GM21576 (cell line): ENCODE data around the gene DZIP3.
"Not testable (repeated sequence)": the region's sequence is repeated elsewhere in the genome, so short reads cannot be mapped to it uniquely, and the experiment has no call there.

Experiments
- ATAC-seq: cut with Tn5 transposase; IDR thresholded peaks from one replicate; pipeline ENCODE4 v1.9.1; 2021; ENCODE audit warnings: mild to moderate bottlenecking, moderate library complexity; ENCODE audit not compliant: unreplicated experiment

DZIP3 gene

DNA sequence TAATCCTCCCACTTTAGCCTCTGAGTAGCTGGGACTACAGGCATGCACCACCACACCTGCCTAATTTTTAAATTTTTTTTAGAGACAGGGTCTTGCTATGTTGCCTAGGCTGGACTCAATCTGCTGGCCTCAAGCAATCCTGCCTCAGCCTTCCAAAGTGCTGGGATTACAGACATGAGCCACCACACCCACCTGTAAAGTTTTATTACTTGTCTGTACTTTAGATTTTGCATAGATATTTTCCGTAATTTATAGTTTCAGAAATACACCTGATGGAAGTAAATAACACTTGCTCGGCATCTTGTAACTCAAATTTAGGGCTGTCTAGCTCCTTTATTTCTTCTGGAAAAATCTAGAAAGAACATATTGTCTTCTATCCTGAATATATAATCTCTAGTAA is 5.8 kb downstream of the DZIP3 start:
- ATAC-seq: no peak

DNA sequence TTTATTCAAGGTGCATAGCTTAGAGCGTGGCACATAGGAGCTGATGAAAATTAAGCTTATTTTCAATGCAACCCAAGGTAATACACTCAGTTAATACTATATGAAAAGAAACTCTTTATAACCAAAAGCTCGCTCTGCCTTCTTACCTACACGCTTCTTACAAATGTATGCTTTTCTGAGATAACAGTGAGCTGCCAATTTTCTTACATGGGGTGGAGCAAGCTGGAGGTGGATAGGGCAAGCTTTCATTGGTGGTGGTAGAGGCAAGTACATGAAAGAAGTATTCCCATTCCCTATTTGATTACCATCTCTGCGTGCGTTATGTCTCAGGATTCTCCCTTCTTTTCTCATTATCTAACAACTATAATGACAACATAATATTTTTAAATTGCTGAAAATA is 8.9 kb downstream of the DZIP3 start:
- no peak for ATAC-seq

GRCh38 chr3:108599677-108600409 is 10.3 kb downstream of the DZIP3 start:
- no peak for ATAC-seq

DNA sequence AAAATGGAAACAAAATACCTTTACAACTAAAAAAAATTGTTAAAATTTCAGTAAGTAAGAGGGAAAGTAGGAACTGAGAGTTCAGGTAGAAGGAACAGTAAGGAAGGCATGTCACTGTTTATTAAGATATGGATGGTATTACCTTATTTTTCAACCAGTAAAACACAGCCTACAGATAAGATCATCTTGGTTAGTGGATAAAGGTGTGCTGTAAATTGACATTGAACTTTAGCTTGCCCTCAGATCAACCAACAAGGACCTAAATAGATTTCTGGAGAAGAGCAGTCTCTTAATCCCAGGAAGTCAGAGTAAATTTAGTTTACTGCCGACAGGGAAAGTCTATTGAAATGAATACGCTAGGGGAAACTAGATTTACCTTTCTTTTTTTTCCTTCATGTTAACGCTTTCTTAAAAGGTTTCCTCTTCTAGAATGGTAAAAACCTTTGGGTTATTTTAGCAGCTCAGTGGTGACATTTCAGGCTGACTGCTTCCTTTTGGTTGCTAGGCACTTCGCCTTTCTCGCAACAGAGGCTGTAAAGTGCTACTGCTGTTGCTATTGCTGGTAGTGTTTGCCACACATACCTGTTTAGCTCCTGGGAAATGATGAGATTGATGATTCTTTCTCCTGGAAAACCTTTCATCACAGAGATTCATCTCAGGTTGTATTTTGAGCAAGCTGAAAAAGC is 12.9 kb downstream of the DZIP3 start:
- ATAC-seq: peak; percentile 62

DNA sequence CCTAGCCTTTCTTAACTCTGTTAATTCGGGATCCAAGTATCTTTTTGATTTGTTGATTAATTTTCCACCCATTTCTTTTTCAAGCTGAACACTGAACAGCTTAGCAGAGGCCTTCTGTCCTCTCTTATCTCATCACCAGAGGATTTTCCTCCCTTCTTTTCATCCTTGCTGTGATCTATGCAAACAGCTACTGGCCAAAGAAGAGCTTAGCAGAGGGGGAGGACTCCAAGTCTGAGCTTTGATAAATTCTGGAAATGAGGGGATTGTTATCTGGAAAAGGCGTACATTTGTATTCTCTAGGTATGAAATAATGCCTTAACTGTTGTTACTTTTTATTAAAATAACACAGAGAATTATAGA is 13.4 kb downstream of the DZIP3 start:
- no peak for ATAC-seq

DNA sequence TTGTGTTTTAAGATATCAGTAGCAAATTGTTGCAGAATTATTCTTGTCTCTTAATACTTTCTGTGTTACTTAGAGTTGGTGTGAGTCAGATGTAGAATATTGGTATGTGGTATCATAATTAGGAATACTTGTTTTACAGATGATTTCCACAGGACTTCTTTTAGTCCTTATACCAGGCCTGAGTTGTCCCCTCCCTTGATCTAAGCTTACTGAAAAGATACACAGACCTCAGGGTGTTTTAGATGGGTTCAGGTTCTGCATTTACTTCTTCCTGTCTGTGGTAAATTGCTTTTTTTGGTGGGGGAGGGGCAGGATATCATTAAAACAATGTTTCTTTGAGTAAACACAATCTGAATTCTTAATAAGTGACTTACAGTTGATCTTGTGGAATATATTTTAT is 14.2 kb downstream of the DZIP3 start:
- ATAC-seq: no peak

GRCh38 chr3:108605028-108605427 is 15.5 kb downstream of the DZIP3 start:
- no peak for ATAC-seq

DNA sequence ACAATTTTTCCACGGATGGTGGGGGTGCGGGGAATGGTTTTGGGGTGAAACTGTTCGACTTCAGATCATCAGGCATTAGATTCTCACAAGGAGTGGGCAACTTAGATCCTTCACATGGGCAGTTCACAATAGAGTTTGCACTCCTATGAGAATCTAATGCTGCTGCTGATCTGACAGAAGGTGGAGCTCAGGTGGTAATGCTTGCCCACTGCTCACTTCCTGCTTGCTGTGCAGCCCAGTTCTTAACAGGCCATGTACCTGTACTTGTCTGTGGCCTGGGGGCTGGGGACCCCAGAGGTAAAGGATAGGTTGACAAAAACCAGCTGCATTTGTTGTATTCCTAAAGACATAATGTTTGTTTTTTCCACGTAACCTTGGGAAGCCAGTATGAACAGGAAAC is 16.0 kb downstream of the DZIP3 start:
- no peak for ATAC-seq

DNA sequence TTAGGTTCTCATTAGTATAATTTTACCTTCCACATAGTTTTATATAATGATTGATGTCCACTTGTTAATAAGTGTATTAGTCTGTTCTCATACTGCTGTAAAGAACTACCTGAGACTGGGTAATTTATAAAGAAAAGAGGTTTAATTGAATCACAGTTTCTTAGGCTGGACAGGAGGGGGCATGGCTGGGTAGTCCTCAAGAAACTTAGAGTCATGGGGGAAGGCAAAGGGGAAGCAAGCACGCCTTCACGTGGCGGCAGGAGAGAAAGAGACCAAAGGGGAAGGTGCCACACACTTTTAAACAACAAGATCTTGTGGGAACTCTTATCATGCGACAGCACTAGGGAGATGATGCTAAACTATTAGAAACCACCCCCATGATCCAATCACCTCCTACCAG is 19.2 kb downstream of the DZIP3 start:
- ATAC-seq: no peak

- ATAC-seq: no peak
Observed at GRCh38 chr3:108610651-108611050, 21.1 kb downstream of the DZIP3 start.

GRCh38 chr3:108616090-108616489 is 26.6 kb downstream of the DZIP3 start:
- ATAC-seq: not testable (repeated sequence)

GRCh38 chr3:108620250-108620649 is 30.7 kb downstream of the DZIP3 start:
- ATAC-seq: no peak

GRCh38 chr3:108623504-108623903 is 34.0 kb downstream of the DZIP3 start:
- no peak for ATAC-seq

- ATAC-seq: no peak
Observed at GRCh38 chr3:108629974-108630373, 40.5 kb downstream of the DZIP3 start.

DNA sequence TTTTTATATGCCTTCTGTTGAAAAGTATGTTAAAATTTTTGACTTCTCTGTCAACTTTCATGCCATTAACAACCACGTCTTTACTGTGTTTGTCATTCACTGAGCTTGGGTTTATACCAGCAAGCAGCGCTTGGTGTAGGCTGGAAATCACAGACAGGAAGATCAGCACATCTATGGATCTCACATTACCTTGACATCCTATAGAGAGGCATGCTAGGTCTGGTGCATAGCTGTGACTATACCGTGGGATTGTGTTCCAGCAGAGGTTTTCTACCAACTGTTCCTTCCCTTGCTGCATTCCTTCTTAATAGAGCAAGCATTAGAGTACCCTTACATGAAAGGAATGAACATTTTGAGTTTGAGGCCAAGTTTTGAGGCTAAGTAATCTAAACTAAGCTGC is 53.0 kb downstream of the DZIP3 start:
- ATAC-seq: no peak

GRCh38 chr3:108645364-108645763 is 55.8 kb downstream of the DZIP3 start:
- ATAC-seq: no peak

DNA sequence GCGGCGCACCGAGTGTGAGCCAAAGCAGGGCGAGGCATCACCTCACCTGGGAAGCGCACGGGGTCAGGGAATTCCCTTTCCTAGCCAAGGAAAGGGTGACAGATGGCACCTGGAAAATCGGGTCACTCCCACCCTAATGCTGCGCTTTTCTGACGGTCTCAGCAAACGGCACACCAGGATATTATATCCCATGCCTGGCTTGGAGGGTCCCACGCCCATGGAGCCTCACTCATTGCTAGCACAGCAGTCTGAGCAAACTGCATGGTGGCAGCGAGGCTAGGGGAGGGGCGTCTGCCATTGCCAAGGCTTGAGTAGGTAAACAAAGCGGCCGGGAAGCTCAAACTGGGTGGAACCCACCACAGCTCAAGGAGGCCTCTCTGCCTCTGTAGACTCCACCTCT is 66.1 kb downstream of the DZIP3 start:
- ATAC-seq: not testable (repeated sequence)

- ATAC-seq: no peak
Observed at GRCh38 chr3:108661699-108662098, 72.2 kb downstream of the DZIP3 start.

DNA sequence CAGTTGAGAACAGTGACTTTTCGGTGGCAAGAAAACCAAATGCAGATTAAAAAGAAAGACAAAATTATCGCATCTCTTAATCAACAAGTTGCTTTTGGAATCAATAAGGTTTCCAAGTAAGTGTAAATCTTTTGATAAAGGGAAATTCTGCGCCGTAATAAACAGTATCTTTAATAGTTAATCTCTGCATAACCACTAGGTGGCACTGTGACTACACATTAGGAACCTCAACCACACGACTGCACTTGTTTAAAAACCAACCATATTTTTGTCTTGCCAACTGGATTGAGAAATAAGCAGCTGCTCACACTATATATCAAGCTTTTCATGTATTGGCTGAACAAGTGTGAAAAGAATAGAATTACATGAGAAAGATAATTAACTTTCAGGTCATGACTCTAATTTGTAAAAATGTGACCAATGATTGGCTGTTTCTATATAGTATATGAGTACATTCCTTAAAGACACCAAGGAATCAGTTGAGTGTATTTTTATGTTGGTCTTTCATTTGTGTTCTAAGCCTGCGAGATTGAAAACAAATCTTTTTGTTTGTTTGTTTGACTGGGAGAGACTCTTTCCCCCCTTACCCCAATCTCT is 72.7 kb downstream of the DZIP3 start:
- ATAC-seq: peak; percentile 75

DNA sequence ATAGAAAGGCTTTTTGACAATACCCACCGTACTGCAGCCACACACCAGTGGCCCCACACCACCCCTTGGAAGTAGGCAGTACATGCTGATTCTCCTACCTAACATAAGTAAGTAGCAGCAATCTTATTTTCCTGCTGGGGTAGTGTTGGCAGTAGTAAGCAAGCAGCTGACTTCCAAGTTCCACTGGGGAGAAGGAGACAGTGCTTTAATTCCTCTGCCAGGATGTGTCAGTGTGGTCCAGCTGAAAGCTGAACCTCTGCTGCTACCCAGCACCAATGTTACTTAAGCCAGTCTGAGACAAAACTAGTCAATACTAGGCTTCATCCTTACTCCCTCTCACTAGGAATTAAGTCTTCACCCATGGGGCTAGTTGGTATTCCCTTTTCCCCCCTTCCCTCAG is 74.7 kb downstream of the DZIP3 start:
- no peak for ATAC-seq

GRCh38 chr3:108667312-108667711 is 77.8 kb downstream of the DZIP3 start:
- ATAC-seq: no peak

DNA sequence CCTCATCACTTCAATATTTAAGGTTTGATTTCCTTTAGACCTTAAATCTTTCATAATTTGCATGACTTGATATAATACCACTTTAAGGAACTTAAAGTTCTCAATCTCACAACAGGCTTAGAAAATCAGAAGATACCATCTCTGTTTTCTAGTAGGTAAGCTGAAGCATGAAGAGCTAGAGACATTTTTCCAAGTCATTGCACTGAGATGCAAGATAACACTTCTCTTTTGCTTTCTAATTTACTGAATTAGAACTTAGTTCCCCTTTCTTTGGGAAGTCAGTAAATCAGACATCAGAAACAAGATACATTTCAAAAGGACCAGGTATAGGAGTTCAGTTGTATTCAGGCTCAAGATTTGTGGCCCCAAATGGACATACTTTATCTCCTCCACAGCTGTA is 79.7 kb downstream of the DZIP3 start:
- ATAC-seq: peak; percentile 50
